ENCODE measurements around the gene TBC1D8.

GRCh38 chr2:101023327-101024107, 127.7 kb downstream of the TBC1D8 start:
- TF ChIP-seq MAX (IDR thresholded peaks at IDR 0.05) = no peak
- TF ChIP-seq HDAC6 (IDR thresholded peaks at IDR 0.05; ENCODE audit: low read depth, low read length) = no peak
- TF ChIP-seq CTCF (IDR thresholded peaks at IDR 0.05; ENCODE audit: control extremely low read depth in 1 of 3, insufficient read depth in 1 of 3, low read depth in 1 of 3, low read length in 3 of 3) = no peak
- TF ChIP-seq MAFK (IDR thresholded peaks at IDR 0.05; ENCODE audit: low read depth, low read length) = no peak
- TF ChIP-seq POLR2A (IDR thresholded peaks at IDR 0.05; ENCODE audit: control extremely low read depth in 1 of 2, low read depth in 2 of 2, low read length in 2 of 2) = no peak
- no peak for TF ChIP-seq JUND (IDR thresholded peaks at IDR 0.05; ENCODE audit: low read length)
- no peak for TF ChIP-seq TAF1 (IDR thresholded peaks at IDR 0.05; ENCODE audit: low read depth, low read length)
- no peak for TF ChIP-seq ATF3 (IDR thresholded peaks at IDR 0.05; ENCODE audit: insufficient read depth, low read depth, low read length)
- TF ChIP-seq GTF2F1 (IDR thresholded peaks at IDR 0.05; ENCODE audit: borderline replicate concordance, low read depth, low read length) = no peak
- TF ChIP-seq EGR1 (IDR thresholded peaks at IDR 0.05; ENCODE audit: borderline replicate concordance, low read depth, low read length) = no peak
- TF ChIP-seq ZNF274 (IDR thresholded peaks at IDR 0.05; ENCODE audit: borderline replicate concordance, extremely low read depth, low read length) = no peak
- TF ChIP-seq KDM1A (IDR thresholded peaks at IDR 0.05; ENCODE audit: borderline replicate concordance, low read length) = no peak
- TF ChIP-seq EZH2 (IDR thresholded peaks at IDR 0.05; ENCODE audit: low read depth, low read length, severe bottlenecking) = no peak
